OCI-LY3 (cell line): ENCODE measurements around the gene LRRC72.

Source experiments
- CTCF ChIP-seq: fragments of 200-600, 300-600 bp; sonication (generic); IDR thresholded peaks from 2 replicates; pipeline ENCODE4 v1.5.1; 2014; ENCODE audit warnings: antibody characterized with exemption, low read length, low read depth
- EZH2phosphoT487 ChIP-seq: fragments of 200-600 bp; shearing (Covaris generic); IDR thresholded peaks from 2 replicates; pipeline ENCODE4 v1.6.1; 2018; ENCODE audit warnings: antibody characterized with exemption, mixed run types, low read depth

- no peak for TF ChIP-seq CTCF
- TF ChIP-seq EZH2phosphoT487, result no peak
Measured at GRCh38 chr7:16630654-16631053, 104.0 kb downstream of the LRRC72 start.
